Activated CD4-positive, CD25-positive, alpha-beta regulatory T cell (primary cell): ENCODE results near the gene AMDHD2.
A peak's percentile ranks its signal among the peaks of the same experiment; 100 is the strongest.

ENCODE experiments used
- DNase-seq, 4 experiments: peaks; one replicate each; lab custom pipeline; 2025; lab: John Stamatoyannopoulos, UW

AMDHD2 gene

DNA sequence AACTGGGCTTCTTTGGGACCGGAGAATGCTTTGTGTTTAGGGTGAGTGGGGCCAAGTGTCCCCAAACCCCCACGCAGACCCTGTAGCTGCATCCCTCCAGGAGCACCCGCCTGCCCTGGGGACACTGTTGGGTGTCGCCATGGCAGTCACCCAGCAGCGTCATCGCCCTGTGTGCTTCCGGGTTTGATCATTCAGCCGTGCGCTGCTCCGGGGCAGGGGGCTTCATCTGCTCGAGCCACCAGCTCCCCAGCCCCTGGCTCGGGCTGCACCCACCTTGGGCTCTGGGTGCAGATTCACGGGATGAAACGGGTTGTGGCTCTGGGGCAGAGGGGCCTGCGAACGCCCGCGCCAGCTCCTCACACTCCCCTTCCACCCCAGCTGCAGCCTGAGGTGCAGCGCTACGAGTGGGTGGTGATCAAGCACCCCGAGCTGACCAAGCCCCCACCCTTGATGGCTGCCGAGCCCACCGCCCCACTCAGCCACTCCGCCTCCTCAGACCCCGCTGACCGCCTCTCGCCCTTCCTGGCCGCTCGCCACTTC is 20.2 kb upstream of the AMDHD2 start:
- DNase-seq: no peak

DNA sequence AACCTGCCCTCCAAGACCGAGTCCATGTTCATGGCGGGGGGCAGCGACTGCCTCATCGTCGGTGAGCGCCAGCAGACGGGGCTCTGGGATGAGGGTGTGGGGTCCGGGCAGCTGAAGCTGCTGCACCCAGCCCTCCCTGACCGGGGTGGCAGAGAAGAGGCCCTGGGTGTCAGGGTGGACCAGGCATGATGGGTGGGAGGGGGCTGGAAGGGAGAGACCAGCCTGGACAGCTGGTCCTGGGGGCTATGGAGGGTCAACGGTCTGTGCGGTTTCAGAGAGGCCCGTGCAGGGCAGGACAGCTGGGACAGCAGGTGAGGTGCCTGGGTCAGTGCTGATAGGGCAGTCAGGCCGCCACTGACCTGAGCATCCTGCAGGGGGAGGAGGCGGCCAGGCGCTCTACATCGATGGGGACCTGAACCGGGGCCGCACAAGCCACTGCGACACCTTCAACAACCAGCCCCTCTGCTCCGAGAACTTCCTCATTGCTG is 19.7 kb upstream of the AMDHD2 start:
- DNase-seq: no peak

DNA sequence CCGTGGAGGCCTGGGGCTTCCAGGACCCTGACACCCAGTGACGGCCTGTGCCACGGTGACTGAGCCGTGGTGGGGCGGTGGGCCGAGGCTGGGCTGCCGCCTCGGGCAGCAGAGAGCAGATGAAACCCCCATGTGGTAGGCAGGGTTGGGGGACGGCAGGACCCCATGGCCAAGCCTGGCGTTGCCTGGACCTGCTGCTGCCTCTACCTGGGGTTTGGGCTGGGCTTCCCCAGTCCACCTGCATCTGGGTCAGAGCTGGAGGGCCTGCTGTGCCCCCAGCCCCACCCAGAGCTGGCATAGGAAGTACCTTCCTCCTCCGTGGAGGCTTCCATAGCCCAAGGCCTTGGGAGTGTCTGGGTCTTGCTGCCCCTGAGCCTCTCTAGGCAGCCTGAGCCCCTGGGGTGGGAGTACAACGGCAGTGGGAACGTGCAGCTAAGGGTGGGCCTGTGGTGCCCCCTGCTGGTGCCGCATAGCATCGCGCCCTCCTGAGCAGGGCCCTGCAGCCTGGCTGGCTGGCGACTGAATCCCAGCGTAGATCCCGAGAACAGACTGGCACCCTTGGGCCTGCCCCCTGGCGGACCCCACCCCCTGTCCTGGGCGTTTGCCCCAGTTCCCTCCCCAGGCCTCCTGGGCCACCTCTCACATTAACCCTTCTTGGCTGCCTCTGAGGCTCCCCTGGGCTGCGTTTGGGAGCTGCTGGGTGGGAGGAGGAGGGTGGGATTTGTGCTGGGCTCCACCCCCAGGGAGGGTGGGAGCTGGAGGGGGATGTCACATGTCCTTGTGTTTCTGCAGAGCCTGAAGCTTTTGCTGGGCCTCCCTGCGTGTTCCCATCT is 19.0 kb upstream of the AMDHD2 start:
- DNase-seq: peak; percentile 58 to 69 (median 62)

DNA sequence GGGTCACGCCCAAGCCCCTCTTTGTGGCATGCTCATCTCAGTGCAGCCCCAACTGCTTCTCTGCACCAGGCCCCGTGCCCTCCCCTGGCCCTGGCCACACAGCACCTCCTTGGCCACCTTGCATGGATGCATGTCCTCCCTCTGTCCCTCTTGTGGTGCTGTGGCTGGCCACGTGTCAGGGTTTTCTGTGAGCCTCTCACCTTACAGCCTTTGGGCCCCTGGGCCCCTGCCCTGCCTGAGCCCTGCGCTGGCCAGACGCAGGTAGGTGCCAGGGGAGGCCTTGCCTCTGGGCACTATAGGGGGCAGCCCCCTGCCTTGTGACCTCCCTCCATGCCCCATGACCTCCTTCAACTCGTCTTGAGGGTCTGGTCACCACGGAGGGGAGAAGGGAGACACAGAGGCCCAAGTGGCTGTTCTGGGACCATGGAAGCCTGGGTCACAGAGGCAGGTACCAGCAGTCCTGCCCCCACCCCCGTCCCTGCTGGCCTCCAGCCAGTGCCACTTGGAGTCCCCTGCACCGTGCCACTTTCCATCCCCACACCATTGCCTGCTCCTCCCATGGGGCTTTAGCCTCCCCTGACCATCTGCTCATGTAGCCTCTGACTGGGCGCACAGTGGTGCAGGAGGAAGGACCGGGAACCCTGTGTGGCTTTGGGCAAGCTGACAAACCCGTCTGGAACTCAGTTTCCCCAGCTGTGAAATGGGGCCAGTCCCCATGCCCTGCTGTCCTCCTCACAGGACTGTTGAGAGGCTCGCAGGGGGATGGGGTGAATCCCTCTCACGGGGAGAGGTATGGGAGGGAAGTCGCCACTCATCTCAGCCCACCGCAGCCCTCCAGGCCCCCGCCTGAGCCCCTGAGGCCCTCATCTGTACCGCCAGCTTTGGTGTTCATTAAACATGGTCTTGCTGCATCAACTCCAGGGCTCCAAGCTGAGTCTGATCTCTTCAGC is 17.9 kb upstream of the AMDHD2 start:
- no peak for DNase-seq

DNA sequence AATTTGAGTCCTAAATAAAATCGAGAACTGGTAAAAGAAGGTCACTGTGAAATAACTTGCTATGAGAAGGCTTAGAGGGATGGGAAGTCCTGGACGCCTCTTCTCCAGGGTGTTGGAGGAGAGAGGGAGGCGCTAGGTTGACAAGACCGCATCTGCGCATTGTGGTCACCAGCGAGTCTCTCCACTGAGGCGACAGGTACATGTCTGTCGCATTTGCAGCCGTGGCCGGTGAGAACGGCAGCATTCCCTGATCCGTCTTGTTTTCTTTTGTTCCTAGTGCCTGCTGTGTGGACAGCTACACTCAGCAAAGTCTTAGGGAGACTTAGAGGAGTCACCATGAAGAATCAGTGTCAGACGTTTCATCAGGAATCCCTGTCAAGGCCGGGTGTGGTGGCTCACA is 14.5 kb upstream of the AMDHD2 start:
- DNase-seq: no peak

DNA sequence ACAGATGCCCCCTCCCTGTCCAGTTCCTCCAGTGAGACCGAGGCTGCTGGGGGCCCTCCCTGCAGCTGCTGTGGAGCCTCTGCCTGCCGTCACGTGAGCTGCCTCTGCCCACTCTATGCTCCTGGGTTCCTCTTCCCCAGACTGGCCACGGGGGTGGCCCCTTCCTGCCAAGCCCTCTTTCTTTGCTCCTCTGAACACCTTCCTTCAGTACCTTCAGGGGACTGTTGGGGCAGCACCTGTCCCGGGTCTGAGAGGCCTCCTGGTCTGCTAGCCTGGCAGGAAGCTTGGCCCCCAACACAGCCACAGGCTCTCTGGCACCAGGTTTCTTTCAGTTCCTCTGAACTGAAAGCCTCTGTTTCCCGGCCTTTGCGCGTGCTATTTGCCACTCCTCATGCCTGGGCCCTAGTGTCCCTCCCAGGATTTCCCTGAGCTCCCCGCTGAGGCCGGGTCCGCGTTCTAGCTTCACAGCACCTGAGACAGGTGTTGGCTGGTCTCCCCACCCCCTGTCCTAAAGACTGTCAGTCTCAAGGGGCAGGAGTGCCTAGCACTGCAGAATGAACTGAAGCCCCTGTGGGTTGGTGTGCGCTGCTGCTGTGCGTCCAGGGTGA is 13.0 kb upstream of the AMDHD2 start:
- DNase-seq: no peak

DNA sequence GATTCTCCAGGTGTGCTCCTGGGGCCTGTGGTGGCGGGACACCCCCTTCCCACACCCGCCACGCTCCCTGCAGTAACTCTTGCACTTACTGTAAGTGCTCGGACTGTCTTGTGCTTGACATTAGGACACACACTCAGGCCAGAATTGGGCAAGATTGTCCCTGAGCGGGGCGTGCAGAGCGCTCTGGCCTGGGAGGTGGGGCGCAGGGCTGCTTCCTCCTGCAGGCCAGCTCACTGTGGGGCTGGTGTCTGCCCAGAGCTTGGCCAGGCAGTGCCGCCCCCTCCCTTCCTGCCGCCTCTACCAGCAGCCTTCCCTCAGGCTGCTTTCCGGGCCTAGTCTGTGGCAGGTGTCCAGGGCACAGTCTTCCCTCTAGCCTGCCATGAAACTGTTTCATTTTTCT is 12.5 kb upstream of the AMDHD2 start:
- DNase-seq: no peak

DNA sequence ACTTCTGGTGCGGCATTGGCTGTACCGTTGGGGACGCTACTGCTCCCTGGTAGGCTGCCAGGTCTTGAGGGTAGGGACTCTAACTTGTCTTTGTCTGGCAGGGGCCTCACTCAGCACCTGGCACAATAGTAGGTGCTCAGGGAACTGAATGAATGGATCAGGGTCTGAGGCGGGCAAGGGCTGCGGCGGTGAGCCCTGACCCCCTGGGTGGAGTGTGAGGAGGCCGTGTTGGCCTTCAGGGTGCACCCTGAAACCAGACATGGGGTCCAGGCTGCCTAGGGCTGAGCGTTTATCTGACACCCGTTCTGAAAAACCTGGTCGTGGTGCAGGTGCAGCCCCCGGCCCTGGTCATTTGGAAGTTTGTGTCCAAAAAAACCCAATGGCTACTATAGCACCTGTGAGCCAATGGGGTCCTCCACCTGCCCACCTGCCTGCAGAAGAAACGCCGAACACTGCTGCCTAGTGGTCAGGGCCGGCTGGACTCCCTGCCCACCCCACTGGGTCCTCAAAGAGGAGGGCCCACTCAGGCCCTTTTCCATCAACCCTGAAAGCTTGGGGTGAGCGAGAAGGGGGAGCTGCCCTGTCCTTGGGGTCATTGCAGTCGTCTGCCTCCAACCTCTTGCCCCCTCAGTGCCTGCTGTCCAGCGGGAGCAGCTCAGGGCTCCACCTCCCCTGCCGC is 11.3 kb upstream of the AMDHD2 start:
- DNase-seq: no peak

DNA sequence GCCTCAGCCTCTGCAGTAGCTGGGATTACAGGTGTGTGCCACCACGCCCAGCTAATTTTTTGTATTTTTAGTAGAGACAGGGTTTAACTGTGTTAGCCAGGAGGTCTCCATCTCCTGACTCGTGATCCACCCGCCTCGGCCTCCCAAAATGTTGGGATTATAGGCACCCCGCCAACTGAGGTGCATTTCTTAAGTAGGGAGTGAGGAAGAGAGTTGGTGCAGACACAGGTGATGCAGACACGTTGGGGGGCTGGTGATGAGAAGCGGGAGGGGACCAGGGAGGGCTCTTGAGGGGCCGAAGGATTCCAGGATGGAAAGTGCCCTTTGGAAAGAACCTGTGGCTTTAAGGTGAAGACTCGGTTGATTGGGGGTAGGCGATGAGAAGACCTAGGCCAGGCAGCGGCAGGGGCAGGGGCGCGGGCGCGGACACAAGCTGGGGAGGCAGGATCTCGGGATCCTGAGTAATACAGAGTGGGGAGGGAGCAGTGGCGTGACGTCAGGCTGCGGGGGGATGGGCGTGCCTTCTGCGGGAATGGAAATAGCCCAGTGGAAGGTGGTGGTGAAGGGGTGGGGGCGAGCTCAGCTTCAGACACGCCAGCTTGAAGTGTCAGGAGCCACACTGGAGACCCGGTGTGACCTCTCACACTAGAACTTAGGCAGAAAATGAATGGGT is 8.9 kb upstream of the AMDHD2 start:
- DNase-seq: no peak

DNA sequence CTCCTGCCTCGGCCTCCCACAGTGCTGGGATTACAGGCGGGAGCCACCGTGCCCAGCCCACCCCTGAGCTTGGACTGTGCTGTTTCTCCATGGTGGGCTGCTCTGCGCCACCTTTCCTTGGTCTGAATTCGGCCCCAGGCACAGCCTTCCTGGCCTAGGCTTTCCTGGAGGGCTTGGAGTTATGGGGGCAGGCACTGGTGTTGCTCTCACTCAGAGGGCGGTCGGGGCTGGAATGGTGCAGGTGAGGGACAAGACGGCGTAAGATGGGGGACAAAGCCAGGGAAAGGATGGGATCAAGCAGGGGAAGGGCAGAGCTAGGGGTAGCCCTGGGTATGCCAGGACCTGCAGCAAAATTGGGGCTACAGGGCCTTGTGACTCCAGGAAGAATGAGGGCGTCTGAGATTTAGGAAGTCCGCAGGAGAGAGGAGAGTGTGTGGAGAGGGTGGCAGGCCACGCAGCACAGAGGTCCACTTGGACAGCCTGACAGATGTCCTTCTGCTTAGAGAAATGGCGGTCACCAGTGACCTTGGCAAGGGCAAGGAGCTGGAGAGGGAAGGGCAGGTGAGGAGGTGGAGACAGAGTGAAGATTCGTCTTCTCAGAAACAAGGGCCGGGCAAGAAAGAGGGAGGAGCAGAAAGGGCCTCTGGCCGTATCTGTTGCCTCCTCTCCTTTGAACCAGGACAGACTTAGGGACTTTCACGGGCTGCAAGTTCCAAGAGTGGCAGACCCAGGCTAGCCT is 8.0 kb upstream of the AMDHD2 start:
- no peak for DNase-seq

DNA sequence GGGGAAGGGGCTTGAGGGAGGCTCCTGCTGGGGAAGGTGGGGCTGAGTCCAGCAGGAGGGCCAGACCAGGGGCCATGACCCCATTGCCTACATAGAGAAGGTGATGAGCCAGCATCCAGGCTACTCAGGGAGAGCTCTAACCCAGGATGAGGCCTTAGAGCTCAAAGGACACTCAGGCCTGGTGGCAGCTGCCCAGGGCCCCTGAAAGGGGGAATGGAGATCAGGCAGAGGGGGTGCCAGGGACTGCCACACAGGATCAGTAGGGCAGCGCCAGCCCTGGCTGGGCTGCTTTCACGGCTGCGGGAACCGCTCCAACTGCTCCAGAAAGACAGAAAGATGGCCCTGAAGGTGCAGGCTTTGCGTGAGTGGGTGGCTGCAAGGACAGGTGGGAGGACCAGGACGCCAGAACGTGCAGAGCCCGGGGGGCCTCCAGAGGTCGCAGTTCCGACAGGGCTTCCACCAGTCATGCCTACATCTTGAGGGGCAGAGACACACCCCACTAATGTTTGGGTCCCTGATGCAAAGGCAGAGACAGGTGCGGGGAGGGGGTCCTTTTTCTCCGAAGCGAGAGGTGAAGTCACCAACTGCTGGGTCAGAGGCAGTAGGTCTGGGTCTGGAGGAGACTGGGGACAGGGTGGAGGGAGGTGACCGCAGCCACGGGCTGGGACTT is 7.3 kb upstream of the AMDHD2 start:
- DNase-seq: no peak

DNA sequence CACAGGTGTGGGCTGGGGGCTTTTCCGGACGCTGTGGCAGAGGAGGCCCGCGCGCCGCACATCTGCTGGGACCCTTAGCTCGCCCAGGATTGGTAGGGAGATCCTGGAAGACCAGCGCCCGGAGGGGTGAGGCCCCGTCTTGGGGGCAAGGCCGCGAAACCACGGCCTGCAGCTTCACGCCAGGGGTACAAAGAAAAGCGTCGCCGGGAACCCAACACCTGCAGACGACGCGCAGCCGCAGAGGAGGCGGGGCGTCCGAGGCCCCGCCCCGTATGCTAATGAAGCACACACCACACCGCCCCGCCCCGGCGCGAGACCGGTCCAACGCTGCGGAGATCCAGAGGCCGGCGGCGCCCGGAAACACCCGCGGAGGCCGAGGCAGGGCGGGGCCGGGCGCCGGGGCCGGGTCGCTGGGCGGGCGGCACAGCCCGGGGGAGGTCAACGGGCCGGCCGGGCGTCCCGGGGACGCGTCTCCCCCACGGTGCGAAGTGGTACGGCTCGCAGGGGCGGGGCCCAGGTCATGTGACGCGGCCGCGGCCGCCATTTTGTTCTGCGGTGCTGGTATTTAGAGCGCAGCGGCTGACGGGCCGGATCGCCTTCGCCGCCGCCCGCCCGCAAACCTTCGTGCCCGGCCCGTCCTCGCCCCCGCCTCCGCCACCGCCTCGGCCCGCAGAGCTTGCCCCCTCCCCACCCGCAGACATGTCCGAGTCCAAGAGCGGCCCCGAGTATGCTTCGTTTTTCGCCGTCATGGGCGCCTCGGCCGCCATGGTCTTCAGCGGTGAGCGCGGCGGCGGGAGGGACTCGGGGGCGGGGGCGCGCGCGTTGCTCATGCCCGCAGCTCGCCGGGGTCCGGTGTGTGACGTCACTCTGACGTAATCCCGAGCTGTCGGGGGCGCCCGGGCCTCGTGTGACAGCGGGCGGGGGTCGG is 6.5 kb upstream of the AMDHD2 start, which contains the start of gene ATP6V0C:
ATP6V0C (plus strand) TSS at position 548 of the 928 bp plus-strand sequence; CDS start at position 700, 152 bp downstream.
- DNase-seq: peak; percentile 87 to 92 (median 89)

DNA sequence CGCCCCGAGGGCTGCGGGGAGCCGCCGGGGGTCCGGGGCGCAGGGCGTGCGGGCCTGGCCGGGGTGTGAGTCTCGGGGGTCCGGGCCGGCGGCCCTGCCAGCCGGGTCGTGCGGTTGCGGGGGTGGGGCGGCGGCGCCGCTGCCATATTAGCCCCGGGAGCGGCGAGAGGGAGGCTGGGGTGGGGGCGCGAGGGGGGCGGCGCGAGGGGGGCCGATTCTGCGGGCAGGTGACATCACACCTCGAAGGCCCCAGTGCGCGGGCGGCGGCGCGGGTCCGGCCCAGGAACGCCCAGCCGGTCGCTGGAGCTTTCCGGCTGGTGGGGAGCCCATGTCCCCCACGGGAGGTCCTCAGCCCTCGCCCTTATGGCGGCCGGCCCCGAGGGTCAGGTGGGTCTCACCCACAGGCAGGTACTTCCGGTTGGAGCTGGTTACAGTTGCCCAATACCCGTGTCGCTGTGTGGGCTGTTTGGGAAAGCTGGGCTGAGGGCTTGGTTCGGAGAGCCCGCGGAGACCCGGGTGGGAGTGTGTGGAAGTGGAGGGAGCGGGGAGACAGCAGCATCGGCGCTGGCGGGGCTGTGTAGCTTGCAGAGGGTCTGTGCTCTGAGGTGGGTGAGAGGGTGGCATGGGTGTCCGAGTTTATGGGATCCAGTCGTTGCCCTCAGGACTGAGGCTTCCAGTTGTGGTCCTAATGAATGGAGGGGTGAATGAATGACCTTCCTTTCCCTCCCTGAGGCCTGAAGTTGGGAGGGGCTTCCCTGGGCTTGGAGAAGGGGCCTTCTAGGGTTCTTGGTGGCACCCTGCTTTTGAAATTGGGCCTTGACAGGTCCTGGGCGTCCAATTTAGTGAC is 5.6 kb upstream of the AMDHD2 start:
- DNase-seq: no peak

DNA sequence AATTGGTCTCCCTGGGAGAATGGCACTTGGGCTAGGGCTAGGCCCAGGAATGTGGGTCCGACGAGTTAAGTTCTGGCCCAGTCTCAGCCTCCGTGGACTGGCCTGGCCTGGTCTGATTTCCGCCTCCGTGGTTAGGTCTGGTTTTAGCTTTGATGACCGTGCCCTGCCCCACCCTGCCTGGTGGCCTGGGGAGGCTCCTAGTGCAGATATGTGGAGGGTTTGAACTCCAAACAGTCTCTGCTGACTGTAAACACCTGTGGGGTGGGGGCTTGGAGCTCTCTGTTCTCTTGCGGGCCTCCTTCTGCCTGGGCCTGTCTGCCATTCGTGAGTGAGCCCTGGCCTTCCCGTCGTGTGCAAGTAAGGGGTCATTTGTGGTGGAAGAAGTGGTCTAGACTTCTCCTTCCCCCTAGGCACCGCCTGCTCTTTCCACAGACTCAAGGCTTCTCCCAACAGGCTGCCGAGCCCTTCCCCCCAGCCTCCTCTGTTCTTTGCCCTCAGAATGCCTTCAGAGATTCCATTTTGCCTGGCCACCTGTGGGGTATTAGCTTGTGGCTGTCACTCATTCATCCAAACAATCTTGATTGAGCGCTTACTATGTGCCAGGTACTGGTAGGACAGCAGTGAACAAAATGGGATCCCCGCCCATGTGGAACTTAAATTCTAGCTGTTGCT is 4.9 kb upstream of the AMDHD2 start:
- DNase-seq: no peak

DNA sequence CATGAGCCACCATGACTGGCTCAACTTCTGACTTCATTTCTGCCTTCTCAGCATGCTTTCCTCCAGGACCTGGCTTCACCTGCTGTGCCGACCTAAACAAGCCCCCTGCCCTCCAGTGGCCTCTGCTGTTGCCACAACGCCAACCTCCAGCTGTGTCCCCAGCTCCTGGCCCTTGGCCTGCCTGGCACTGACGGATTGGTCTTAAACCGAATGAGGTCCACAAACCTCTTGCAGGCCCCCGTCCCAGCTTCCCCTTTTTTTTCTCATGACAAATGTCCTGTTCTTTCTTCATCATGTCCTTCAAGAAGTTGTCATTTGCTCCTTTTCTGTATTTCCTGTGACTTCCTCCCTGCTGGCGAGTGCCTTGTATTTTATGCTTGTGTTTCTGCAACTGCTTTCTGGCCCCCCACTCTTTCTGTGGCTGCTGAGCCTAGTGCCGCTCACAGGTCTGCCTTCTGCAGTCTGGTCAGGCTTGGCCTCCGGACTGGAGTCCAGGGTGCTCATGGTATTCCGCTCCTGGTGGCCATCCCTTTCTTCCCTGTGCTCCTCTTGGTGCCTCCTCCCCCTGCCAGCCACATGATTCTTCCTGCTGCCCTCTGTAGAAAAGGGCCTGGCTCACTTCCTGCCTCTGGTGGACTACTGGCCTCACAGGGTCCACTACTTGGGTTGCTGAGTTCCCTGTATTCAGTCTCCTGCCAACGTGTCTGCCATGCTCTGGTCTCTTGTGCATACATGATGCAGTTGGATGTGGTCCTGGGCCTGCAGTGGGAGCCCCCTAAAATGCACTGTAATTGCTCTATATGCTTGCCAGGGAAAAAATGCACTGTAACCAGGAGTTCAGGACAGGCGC is 3.6 kb upstream of the AMDHD2 start:
- DNase-seq: no peak
